ENCODE data around the gene PANK2.
A peak's percentile ranks its signal among the peaks of the same experiment; 100 is the strongest.
"Not testable (repeated sequence)": the region's sequence is repeated elsewhere in the genome, so short reads cannot be mapped to it uniquely, and the experiment has no call there.

Gene PANK2

GRCh38 chr20:3873507-3873906, 15.7 kb upstream of the PANK2 start:
- peaks cover 11% of the 10 kb centered on the region; the same call in 1 of the 2 replicates for H3K36me3 ChIP-seq (ENCODE audit: insufficient read depth, low read depth, low read length)
- no peak overlapping the region for H3K9ac ChIP-seq (ENCODE audit: low read depth, low read length)
- H3K27ac ChIP-seq (ENCODE audit: low read length): no peak overlapping the region
- H3K4me1 ChIP-seq (ENCODE audit: insufficient read depth, low read length): no peaks in the 10 kb centered on the region
- no peak overlapping the region for H3K4me3 ChIP-seq (ENCODE audit: low read length)
- H3K27me3 ChIP-seq (ENCODE audit: insufficient read depth, low read length): no peaks in the 10 kb centered on the region
- H3K9me3 ChIP-seq (ENCODE audit: insufficient read depth, low read depth, low read length): no peaks in the 10 kb centered on the region

GRCh38 chr20:3874194-3874844, 14.9 kb upstream of the PANK2 start:
- Histone ChIP-seq H3K36me3 (ENCODE audit: insufficient read depth, low read depth, low read length) (peaks cover 11% of the 10 kb centered on the region; the same call in 1 of the 2 replicates), H3K9ac (ENCODE audit: low read depth, low read length) (no peak overlapping the region), H3K27me3 (ENCODE audit: insufficient read depth, low read length) (no peaks in the 10 kb centered on the region), H3K9me3 (ENCODE audit: insufficient read depth, low read depth, low read length) (no peaks in the 10 kb centered on the region), H3K4me3 (ENCODE audit: low read length) (no peak overlapping the region), H3K4me1 (ENCODE audit: insufficient read depth, low read length) (no peaks in the 10 kb centered on the region), H3K27ac (ENCODE audit: low read length) (no peak overlapping the region)

DNA sequence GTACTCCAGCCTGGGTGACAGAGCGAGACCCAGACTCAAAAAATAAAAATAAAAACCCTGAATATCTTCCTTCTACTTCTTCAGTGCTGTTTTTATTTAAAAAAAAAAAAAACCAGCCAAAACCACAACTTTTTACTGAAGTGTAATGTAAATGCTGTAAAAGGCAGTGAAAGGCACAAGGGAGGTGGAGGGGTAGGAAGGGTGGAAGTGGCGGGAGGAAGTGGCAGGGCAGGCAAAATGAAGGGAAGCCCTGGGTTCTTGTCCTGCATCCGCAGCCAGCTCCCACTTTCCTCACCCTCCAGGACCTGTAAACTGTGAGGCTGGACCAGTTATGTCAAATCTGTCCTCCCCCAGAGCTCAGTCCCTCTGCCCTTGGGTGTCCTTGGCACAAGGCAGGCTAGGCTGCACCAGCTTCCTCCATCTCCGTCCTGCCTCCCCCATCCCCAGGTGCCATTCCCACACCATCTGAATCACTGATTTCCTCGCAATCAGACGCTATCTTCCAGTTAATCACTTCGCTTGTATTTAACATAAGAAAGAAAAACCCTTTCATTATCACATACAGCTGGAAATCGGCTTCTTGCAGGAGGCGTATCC, 13.7 kb upstream of the PANK2 start:
- Histone ChIP-seq H3K27ac (ENCODE audit: low read length) (no peak overlapping the region), H3K4me1 (ENCODE audit: insufficient read depth, low read length) (no peaks in the 10 kb centered on the region), H3K9me3 (ENCODE audit: insufficient read depth, low read depth, low read length) (no peaks in the 10 kb centered on the region), H3K36me3 (ENCODE audit: insufficient read depth, low read depth, low read length) (peaks cover 11% of the 10 kb centered on the region; the same call in 1 of the 2 replicates), H3K9ac (ENCODE audit: low read depth, low read length) (no peak overlapping the region), H3K4me3 (ENCODE audit: low read length) (no peak overlapping the region), H3K27me3 (ENCODE audit: insufficient read depth, low read length) (no peaks in the 10 kb centered on the region)

- Histone ChIP-seq H3K27me3 (ENCODE audit: insufficient read depth, low read length) (no peaks in the 10 kb centered on the region), H3K9ac (ENCODE audit: low read depth, low read length) (no peak overlapping the region), H3K36me3 (ENCODE audit: insufficient read depth, low read depth, low read length) (peaks cover 11% of the 10 kb centered on the region; the same call in 1 of the 2 replicates), H3K9me3 (ENCODE audit: insufficient read depth, low read depth, low read length) (no peaks in the 10 kb centered on the region), H3K4me1 (ENCODE audit: insufficient read depth, low read length) (no peaks in the 10 kb centered on the region), H3K4me3 (ENCODE audit: low read length) (no peak overlapping the region), H3K27ac (ENCODE audit: low read length) (no peak overlapping the region)
Observed at GRCh38 chr20:3876000-3876399, 13.2 kb upstream of the PANK2 start.

DNA sequence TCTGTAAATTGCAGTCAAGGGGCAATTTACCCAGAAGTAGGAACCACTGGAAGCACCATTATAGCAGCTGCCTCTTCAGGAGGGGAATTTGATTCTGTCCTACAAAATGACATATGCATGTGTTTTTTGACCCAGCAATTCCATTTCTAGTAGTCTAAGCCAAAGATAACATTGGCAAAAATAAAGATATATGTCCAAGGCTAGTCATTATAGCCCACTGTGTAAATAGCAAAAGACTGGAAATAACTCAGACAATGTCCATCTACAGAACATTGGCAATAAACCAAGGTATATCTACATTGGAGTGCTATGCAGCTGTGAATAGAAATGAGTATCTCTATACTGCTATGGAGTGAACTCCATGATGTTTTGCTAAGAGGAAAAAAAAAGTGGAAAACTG, 12.5 kb upstream of the PANK2 start:
- Histone ChIP-seq H3K27ac (ENCODE audit: low read length) (no peak overlapping the region), H3K9ac (ENCODE audit: low read depth, low read length) (no peak overlapping the region), H3K4me1 (ENCODE audit: insufficient read depth, low read length) (no peaks in the 10 kb centered on the region), H3K27me3 (ENCODE audit: insufficient read depth, low read length) (no peaks in the 10 kb centered on the region), H3K4me3 (ENCODE audit: low read length) (no peak overlapping the region), H3K9me3 (ENCODE audit: insufficient read depth, low read depth, low read length) (no peaks in the 10 kb centered on the region), H3K36me3 (ENCODE audit: insufficient read depth, low read depth, low read length) (peaks cover 11% of the 10 kb centered on the region; the same call in 1 of the 2 replicates)

GRCh38 chr20:3878921-3879274, 10.3 kb upstream of the PANK2 start:
- H3K36me3 ChIP-seq (ENCODE audit: insufficient read depth, low read depth, low read length); H3K4me1 ChIP-seq (ENCODE audit: insufficient read depth, low read length); H3K27me3 ChIP-seq (ENCODE audit: insufficient read depth, low read length); H3K9ac ChIP-seq (ENCODE audit: low read depth, low read length); H3K4me3 ChIP-seq (ENCODE audit: low read length); H3K27ac ChIP-seq (ENCODE audit: low read length); H3K9me3 ChIP-seq (ENCODE audit: insufficient read depth, low read depth, low read length): not testable (repeated sequence)

DNA sequence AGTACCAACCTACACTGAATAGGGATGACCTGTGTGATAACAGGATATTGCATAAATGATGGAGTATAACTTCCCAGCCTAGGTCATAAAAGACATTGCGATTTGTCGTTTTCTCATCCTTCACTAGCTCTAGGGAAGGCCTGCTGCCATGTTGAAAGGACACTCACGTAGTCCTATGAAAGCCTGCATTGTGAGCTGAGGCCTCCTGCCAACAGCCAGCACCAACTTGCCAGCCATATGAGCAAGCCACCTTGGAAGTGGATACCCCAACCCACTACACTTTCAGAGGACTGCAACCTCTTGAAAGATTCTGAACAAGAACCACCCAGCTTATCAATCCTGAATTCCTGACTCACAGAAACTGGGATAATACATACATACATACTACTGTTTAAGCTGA, 3.5 kb upstream of the PANK2 start:
- no peaks in the 10 kb centered on the region for H3K9me3 ChIP-seq (ENCODE audit: insufficient read depth, low read depth, low read length)
- H3K9ac ChIP-seq (ENCODE audit: low read depth, low read length): no peak overlapping the region
- H3K4me1 ChIP-seq (ENCODE audit: insufficient read depth, low read length): peaks cover 8% of the 10 kb centered on the region
- H3K36me3 ChIP-seq (ENCODE audit: insufficient read depth, low read depth, low read length): no peaks in the 10 kb centered on the region; the same call in 1 of the 2 replicates
- no peaks in the 10 kb centered on the region for H3K27me3 ChIP-seq (ENCODE audit: insufficient read depth, low read length)
- no peak overlapping the region for H3K27ac ChIP-seq (ENCODE audit: low read length)
- H3K4me3 ChIP-seq (ENCODE audit: low read length): no peak overlapping the region

DNA sequence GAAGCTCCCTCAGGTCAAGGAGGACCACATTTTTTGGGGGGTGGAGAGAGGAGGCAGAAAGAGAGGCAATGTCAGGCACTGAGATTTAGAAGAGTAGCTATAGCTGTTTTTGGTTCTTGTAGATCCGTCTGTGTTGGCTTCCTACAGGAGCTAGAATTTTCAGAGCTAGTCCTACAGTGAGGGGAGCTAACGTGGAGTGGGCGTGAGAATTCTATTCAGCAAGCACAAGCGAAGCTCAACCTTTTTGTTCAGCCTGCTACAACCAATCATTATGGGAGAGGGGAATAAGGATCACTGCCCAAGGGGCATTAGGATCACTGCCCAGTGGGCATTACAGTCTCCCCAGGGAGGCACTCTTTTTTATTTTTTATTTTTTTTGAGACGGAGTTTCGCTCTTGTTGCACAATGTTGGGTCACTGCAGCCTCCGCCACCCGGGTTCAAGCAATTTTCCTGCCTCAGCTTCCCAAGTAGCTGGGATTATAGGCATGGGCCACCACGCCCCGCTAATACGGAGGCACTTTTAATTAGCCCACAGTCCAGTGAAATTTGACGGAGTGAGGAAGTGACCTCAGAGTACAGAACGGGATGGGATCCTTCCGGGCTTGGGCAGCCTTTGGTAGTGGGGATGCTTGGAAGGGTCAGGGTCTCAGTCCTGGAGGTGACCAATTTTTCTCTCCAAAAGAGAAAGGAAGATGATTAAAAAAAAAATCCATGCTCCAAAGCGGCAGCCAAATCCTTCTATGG, 1.1 kb upstream of the PANK2 start:
- Histone ChIP-seq H3K27ac (ENCODE audit: low read length) (peak overlapping the region; percentile 85), H3K9me3 (ENCODE audit: insufficient read depth, low read depth, low read length) (no peaks in the 10 kb centered on the region), H3K4me3 (ENCODE audit: low read length) (peak overlapping the region; percentile 99), H3K36me3 (ENCODE audit: insufficient read depth, low read depth, low read length) (peaks cover 18% of the 10 kb centered on the region), H3K27me3 (ENCODE audit: insufficient read depth, low read length) (no peaks in the 10 kb centered on the region), H3K9ac (ENCODE audit: low read depth, low read length) (peak overlapping the region; percentile 98; the same call in 1 of the 2 replicates), H3K4me1 (ENCODE audit: insufficient read depth, low read length) (peaks cover 16% of the 10 kb centered on the region)

DNA sequence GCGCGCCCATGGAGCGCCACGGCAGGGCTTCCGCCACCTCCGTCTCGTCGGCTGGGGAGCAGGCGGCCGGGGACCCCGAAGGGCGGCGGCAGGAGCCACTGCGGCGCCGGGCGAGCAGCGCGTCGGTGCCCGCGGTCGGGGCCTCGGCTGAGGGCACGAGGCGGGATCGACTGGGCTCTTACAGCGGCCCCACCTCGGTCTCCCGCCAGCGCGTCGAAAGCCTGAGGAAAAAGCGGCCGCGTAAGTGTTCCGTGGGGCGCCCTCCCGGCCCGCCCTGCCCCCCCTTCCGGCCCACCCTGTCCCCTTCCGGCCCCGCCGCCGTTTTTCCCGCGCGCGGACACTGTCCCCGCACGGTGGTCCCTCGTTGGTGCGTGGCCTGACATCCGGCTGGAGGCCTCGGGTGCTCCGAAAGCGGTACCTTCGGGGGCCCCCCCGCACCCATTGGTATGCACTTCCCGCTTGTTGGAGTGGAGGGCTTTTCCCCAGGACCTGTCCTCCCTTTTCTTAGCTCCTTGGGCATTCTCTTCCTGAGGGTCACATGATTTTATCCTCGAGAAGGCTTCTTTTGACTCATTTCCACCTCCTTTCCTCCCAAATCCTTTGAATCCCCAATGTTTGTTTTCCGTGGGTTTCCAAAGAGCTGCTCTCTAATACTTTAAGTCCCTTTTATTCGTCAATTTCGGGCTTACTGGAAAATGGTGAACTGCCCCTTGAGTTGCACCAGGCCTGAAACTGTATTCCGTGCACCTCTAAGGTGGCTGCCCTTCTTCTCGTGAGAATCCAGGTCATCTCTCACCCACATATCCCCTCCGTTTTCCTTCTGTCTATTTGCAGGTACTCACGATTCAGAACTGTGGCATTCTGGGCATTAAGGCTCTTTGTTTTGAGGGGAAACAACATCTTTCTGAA, 556 bp downstream of the PANK2 start:
- no peaks in the 10 kb centered on the region for H3K27me3 ChIP-seq (ENCODE audit: insufficient read depth, low read length)
- H3K4me3 ChIP-seq (ENCODE audit: low read length): peak overlapping the region; percentile 99
- peaks cover 27% of the 10 kb centered on the region for H3K36me3 ChIP-seq (ENCODE audit: insufficient read depth, low read depth, low read length)
- peak overlapping the region; percentile 98 for H3K9ac ChIP-seq (ENCODE audit: low read depth, low read length)
- H3K4me1 ChIP-seq (ENCODE audit: insufficient read depth, low read length): peaks cover 20% of the 10 kb centered on the region
- peak overlapping the region; percentile 80 for H3K27ac ChIP-seq (ENCODE audit: low read length)
- H3K9me3 ChIP-seq (ENCODE audit: insufficient read depth, low read depth, low read length): no peaks in the 10 kb centered on the region

- Histone ChIP-seq H3K4me1 (ENCODE audit: insufficient read depth, low read length) (peaks cover 20% of the 10 kb centered on the region), H3K4me3 (ENCODE audit: low read length) (peak overlapping the region; percentile 99), H3K36me3 (ENCODE audit: insufficient read depth, low read depth, low read length) (peaks cover 32% of the 10 kb centered on the region), H3K27ac (ENCODE audit: low read length) (peak overlapping the region; percentile 80), H3K9ac (ENCODE audit: low read depth, low read length) (peak overlapping the region; percentile 98), H3K9me3 (ENCODE audit: insufficient read depth, low read depth, low read length) (no peaks in the 10 kb centered on the region), H3K27me3 (ENCODE audit: insufficient read depth, low read length) (no peaks in the 10 kb centered on the region)
Observed at GRCh38 chr20:3890398-3890751, 1.2 kb downstream of the PANK2 start.
